Body of pancreas (tissue), 4 donors: Measurements from ENCODE around the gene MRPL14. TPM values are rescaled to one million over a fixed set of nuclear protein-coding genes. Genes with fewer than 3 reads are reported as not detected.

Experiments used
- ATAC-seq: fragments of 150-250 bp; one replicate; pipeline ENCODE4 v1.9.1; 2016
- DNase-seq, 4 donors: peaks; one replicate each; pipeline ENCODE4 v3.0.0-alpha.2; 2019
- H3K27ac ChIP-seq, 4 donors: fragments of 200-600 bp; sonication (generic); 1 replicate in 3 of 4; 2 replicates in 1 of 4; pipeline versions ENCODE4 v1.5.1 to v1.6.1; 2016 to 2019; ENCODE audit warnings: mild to moderate bottlenecking in 1 of 4, mixed read lengths in 1 of 4, moderate library complexity in 1 of 4
- H3K27me3 ChIP-seq, 2 donors: fragments of 200-600 bp; sonication (generic); one replicate each; pipeline ENCODE4 v1.6.0; 2016; ENCODE audit warnings: mild to moderate bottlenecking in 1 of 2
- H3K36me3 ChIP-seq, 2 donors: fragments of 200-600 bp; sonication (generic); replicated peaks in 1 of 2; 2 replicates each; pipeline ENCODE4 v1.5.1; 2016; ENCODE audit warnings: low read depth in 2 of 2; ENCODE audit not compliant: insufficient read depth in 1 of 2
- H3K4me1 ChIP-seq: fragments of 200-600 bp; sonication (generic); one replicate; pipeline ENCODE4 v1.6.0; 2016
- H3K4me3 ChIP-seq, 2 donors: fragments of 200-600 bp; sonication (generic); 1 replicate in 1 of 2; 2 replicates in 1 of 2; pipeline ENCODE4 v1.5.1; 2016 to 2019
- H3K9me3 ChIP-seq, 3 donors: fragments of 200-600 bp; sonication (generic); 1 replicate in 2 of 3; 2 replicates in 1 of 3; pipeline ENCODE4 v1.5.1; 2016
- POLR2A ChIP-seq, 3 donors: fragments of 450-650 bp; IDR thresholded peaks; one replicate each; pipeline ENCODE4 v1.6.1; 2016; ENCODE audit warnings: antibody characterized with exemption in 3 of 3, mild to moderate bottlenecking in 2 of 3
- WGBS, 2 donors: methylation state at CpG; one replicate each; pipeline ENCODE4 v1.1.5; 2017; 5-methylcytosine and 5-hydroxymethylcytosine counted together
- intact Hi-C: fragments of 100-400 bp; cut with DNase I; formaldehyde crosslinking; loops from one replicate; pipeline ENCODE4 v1.15.1; 2023
- total RNA-seq, 2 donors: library from RNA; depleted of rRNA; stranded (reverse); fragments of >200 nt; gene quantifications; one replicate each; pipeline ENCODE4 v1.1.0, GENCODE V29; 2016
- TF ChIP-seq, protein P1 (sequence below), 7 experiments: fragments of 450-650 bp in 4 of 7; fragments of 200-600 bp in 3 of 7; sonication (generic) in 3 of 7; IDR thresholded peaks; one replicate each; pipeline ENCODE4 v1.5.1; 2016 to 2019; ENCODE audit warnings: antibody characterized with exemption in 7 of 7

MRPL14 gene
- total RNA-seq, 2 donors from 2014 or later, result 14.8 to 20.8 TPM

DNA sequence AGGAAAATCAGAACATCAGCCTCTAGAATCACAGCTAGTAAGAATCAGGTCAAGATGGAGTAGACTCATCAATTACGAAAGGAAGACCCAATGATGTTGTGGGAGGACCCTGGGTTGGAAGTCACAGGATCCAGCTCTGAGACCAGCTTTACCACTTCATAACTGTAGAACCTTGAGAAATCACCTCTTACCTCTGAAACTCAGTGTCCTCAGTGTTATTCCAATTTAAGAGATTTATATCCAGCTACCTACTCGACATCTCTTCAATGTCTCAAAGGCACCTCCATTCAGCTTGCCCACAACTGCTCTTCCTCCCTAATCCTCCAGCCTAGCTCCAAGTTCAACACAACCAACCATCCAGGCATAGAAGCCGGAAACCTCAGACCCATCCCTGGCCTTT lies 16.3 kb downstream of the MRPL14 start:
- 92 to 95% methylated on average over 3 of the region's 3 CpGs for WGBS, 2 donors
- ATAC-seq (no peak), DNase-seq (no peak)
- H3K4me3 ChIP-seq, result no peak overlapping the region
- H3K27me3 ChIP-seq, result no peaks in the 10 kb centered on the region
- H3K36me3 ChIP-seq, result peaks cover 0 to 13% of the 10 kb centered on the region in 2 donors
- TF ChIP-seq, protein P1, sequence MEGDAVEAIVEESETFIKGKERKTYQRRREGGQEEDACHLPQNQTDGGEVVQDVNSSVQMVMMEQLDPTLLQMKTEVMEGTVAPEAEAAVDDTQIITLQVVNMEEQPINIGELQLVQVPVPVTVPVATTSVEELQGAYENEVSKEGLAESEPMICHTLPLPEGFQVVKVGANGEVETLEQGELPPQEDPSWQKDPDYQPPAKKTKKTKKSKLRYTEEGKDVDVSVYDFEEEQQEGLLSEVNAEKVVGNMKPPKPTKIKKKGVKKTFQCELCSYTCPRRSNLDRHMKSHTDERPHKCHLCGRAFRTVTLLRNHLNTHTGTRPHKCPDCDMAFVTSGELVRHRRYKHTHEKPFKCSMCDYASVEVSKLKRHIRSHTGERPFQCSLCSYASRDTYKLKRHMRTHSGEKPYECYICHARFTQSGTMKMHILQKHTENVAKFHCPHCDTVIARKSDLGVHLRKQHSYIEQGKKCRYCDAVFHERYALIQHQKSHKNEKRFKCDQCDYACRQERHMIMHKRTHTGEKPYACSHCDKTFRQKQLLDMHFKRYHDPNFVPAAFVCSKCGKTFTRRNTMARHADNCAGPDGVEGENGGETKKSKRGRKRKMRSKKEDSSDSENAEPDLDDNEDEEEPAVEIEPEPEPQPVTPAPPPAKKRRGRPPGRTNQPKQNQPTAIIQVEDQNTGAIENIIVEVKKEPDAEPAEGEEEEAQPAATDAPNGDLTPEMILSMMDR (IDR thresholded peaks at IDR 0.05), result no peak
- no peak for TF ChIP-seq POLR2A (IDR thresholded peaks at IDR 0.05)
- no peaks in the 10 kb centered on the region for H3K9me3 ChIP-seq
- intact Hi-C loops, result loop anchor here (5.0 kb wide), 1 partner anchor 36 kb away; no protein-coding TSS in a partner anchor
- no peak overlapping the region for H3K27ac ChIP-seq
- H3K4me1 ChIP-seq, result no peaks in the 10 kb centered on the region

DNA sequence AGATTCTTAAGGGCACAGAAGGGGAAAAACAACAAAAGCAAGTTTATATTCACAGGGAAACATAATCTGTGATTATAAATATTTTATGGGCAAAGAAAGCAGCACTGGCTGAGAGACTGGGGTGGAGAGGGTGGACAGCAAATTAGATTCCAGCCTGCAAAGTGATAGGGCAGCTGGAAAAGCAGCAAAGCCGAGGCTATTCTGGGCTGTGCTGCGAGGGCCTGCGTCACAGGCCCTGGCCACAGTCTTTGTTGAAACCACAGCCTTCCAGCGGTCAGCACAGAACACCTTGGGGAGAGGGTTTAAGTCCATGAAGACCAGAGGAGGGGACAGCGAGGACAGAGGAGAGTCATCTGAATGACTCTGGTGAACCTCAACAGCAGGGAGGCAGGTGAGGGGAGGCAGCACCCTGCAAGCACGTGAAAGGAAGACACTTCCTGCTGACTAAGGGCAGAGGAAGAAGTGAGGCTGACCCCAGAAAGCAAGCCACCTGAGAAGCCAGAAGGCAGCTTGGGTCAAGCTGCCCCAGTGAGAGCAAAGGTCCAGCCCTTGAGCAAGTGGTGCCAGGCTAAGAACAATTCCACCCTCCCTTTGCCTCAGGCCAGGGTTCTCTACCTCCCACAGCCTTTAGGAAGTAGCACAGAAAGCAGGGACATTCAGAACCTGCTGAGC lies 17.1 kb downstream of the MRPL14 start:
- Histone ChIP-seq H3K36me3 (peaks cover 0 to 13% of the 10 kb centered on the region in 2 donors), H3K4me1 (no peaks in the 10 kb centered on the region), H3K27me3 (no peaks in the 10 kb centered on the region), H3K9me3 (no peaks in the 10 kb centered on the region), H3K27ac (no peak overlapping the region), H3K4me3 (no peak overlapping the region)
- TF ChIP-seq, protein P1 (IDR thresholded peaks at IDR 0.05), result no peak
- no peak for TF ChIP-seq POLR2A (IDR thresholded peaks at IDR 0.05)
- intact Hi-C loops, result loop anchor here (5.0 kb wide), 1 partner anchor 37 kb away; no protein-coding TSS in a partner anchor
- ATAC-seq, result no peak
- 88 to 93% methylated on average over 6 of the region's 6 CpGs for WGBS, 2 donors
- DNase-seq, result no peak

DNA sequence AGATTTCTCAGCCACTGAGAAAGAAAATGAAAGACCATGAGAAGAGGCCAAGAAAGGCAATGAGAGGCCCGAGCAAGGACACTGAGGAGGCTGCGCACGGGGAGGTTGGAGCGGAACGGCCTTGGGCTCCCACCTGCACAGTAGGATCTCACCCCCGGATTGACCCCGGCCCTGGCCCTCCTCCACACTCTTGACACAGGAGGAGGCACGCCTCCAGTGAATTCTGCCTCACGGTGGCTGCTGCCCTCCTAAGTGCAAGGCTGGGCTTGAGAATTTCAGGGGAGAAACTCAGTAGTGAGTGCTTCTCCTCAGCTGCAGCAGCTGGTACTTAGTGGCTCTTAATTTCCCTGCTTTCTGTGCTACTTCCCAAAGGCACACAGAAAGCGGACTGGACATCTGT lies 18.0 kb downstream of the MRPL14 start:
- Histone ChIP-seq H3K27ac (no peak overlapping the region), H3K9me3 (no peaks in the 10 kb centered on the region), H3K4me3 (no peak overlapping the region), H3K27me3 (no peaks in the 10 kb centered on the region), H3K36me3 (peaks cover 0 to 13% of the 10 kb centered on the region in 2 donors), H3K4me1 (no peaks in the 10 kb centered on the region)
- intact Hi-C loops, result no loop called here
- DNase-seq, result no peak
- no peak for TF ChIP-seq POLR2A (IDR thresholded peaks at IDR 0.05)
- TF ChIP-seq, protein P1 (IDR thresholded peaks at IDR 0.05), result no peak
- 74 to 89% methylated on average over 9 to 10 of the region's 10 CpGs for WGBS, 2 donors
- ATAC-seq, result no peak

DNA sequence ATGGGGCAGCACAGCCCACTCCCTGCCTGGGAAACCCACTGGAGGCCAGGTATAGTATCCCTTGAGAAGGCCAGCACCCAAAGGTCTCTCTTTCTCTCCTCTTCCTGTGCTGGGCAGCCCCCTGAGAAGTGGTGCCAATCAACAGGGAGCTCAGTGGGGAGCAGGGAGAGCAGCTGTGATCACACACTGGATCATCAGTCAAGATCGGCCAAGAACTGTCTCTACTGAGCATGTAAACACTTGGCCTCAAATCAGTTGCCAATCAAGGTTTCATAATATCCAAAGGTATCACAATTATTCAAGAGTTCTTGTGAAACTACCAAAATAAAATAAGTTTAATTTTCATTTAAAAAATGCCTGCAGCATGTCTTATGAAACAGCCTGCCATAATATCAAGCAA lies 18.8 kb downstream of the MRPL14 start:
- Histone ChIP-seq H3K27me3 (no peaks in the 10 kb centered on the region), H3K9me3 (no peaks in the 10 kb centered on the region), H3K27ac (no peak overlapping the region), H3K4me1 (no peaks in the 10 kb centered on the region), H3K36me3 (peaks cover 0 to 6% of the 10 kb centered on the region in 2 donors), H3K4me3 (no peak overlapping the region)
- ATAC-seq (no peak), DNase-seq (no peak)
- intact Hi-C loops, result no loop called here
- WGBS, 2 donors, result 25 to 69% methylated on average over 1 of the region's 1 CpG
- TF ChIP-seq POLR2A (IDR thresholded peaks at IDR 0.05), result no peak
- TF ChIP-seq, protein P1 (IDR thresholded peaks at IDR 0.05), result no peak

DNA sequence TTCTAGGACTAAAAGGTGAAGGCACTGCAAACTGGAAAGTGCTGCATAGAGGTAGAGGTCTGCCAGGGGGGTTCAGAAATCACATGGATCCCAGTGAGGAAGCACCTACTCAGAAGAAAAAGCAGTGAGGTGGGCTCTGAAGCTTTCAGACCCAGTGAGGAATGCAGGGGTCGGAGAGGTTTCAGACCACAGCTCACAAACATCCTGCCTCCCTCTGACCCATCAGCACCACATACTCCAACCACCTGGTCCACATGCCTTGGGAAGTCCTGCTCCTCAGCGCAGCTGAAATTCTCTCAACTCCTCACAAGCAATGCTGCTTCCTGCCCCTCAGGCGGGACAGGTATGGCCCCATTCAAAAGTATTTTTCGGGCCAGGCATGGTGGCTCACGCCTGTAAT lies 20.2 kb downstream of the MRPL14 start:
- intact Hi-C loops, result no loop called here
- Histone ChIP-seq H3K36me3 (peaks cover 0 to 2% of the 10 kb centered on the region in 2 donors), H3K9me3 (no peaks in the 10 kb centered on the region), H3K4me1 (no peaks in the 10 kb centered on the region), H3K4me3 (no peak overlapping the region), H3K27ac (no peak overlapping the region), H3K27me3 (no peaks in the 10 kb centered on the region)
- DNase-seq, result no peak
- ATAC-seq, result no peak
- TF ChIP-seq, protein P1 (IDR thresholded peaks at IDR 0.05), result no peak
- no peak for TF ChIP-seq POLR2A (IDR thresholded peaks at IDR 0.05)
- 95 to 98% methylated on average over 5 of the region's 5 CpGs for WGBS, 2 donors
